Measurements from ENCODE around the gene CLPTM1L.

- TF ChIP-seq CTCF (IDR thresholded peaks at IDR 0.05) (no peak), EZH2 (IDR thresholded peaks at IDR 0.05; ENCODE audit: borderline replicate concordance, insufficient read depth, low read depth, low read length, poor library complexity, severe bottlenecking) (no peak)
Observed at GRCh38 chr5:1304033-1304432, 40.9 kb downstream of the CLPTM1L start.
